ENCODE results near the gene ARMC7.

DNA sequence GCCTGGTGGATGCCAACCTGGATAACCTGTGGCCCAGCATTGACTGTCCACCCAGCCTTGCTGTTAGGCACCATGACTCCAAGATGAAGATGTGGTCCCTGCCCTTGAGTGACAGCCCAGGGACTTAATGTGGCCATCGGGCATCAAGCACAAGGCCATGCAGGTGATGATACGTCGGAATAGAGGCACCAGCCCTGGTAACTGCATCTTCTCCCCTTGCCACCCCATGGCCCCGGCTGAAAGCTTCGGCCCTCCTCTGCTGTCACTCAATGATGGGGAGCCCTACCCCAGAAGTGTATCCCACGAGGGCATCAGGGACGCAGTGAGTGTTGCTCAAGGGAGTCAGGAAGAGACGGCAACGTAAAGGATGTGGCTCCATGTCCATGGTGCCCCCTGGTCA lies 19.8 kb downstream of the ARMC7 start:
- TF ChIP-seq TAF1 (IDR thresholded peaks at IDR 0.05; ENCODE audit: borderline replicate concordance, insufficient read depth, low read length): no peak
- TF ChIP-seq, protein P1, sequence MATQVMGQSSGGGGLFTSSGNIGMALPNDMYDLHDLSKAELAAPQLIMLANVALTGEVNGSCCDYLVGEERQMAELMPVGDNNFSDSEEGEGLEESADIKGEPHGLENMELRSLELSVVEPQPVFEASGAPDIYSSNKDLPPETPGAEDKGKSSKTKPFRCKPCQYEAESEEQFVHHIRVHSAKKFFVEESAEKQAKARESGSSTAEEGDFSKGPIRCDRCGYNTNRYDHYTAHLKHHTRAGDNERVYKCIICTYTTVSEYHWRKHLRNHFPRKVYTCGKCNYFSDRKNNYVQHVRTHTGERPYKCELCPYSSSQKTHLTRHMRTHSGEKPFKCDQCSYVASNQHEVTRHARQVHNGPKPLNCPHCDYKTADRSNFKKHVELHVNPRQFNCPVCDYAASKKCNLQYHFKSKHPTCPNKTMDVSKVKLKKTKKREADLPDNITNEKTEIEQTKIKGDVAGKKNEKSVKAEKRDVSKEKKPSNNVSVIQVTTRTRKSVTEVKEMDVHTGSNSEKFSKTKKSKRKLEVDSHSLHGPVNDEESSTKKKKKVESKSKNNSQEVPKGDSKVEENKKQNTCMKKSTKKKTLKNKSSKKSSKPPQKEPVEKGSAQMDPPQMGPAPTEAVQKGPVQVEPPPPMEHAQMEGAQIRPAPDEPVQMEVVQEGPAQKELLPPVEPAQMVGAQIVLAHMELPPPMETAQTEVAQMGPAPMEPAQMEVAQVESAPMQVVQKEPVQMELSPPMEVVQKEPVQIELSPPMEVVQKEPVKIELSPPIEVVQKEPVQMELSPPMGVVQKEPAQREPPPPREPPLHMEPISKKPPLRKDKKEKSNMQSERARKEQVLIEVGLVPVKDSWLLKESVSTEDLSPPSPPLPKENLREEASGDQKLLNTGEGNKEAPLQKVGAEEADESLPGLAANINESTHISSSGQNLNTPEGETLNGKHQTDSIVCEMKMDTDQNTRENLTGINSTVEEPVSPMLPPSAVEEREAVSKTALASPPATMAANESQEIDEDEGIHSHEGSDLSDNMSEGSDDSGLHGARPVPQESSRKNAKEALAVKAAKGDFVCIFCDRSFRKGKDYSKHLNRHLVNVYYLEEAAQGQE (IDR thresholded peaks at IDR 0.05; ENCODE audit: insufficient read depth in 1 of 2, low read depth in 2 of 2, low read length in 2 of 2): no peak
